DOHH2 (cell line): ENCODE data around the gene SLC22A16.

Experiments used
- H3F3A ChIP-seq: fragments of 200-600 bp; sonication (generic), shearing (Covaris generic); 2 replicates; pipeline ENCODE4 v1.6.0; 2016; ENCODE audit warnings: antibody characterized with exemption, mild to moderate bottlenecking; ENCODE audit not compliant: control insufficient read depth, insufficient read depth
- H3K27ac ChIP-seq: fragments of 200-600 bp; sonication (generic); 2 replicates; pipeline ENCODE4 v1.5.1; 2014; ENCODE audit warnings: low read depth, mild to moderate bottlenecking, low read length, moderate library complexity
- H3K27me3 ChIP-seq: fragments of 200-600 bp; sonication (generic); 2 replicates; pipeline ENCODE4 v1.6.1; 2014; ENCODE audit warnings: mild to moderate bottlenecking, low read length, mixed read lengths; ENCODE audit not compliant: control insufficient read depth
- H3K36me3 ChIP-seq: fragments of 200-600 bp; sonication (generic); 2 replicates; pipeline ENCODE4 v1.6.1; 2014; ENCODE audit warnings: mild to moderate bottlenecking, low read length, moderate library complexity, mixed read lengths; ENCODE audit not compliant: control insufficient read depth
- H3K4me1 ChIP-seq: fragments of 200-600 bp; sonication (generic); 2 replicates; pipeline ENCODE4 v1.6.1; 2014; ENCODE audit warnings: mild to moderate bottlenecking, low read length, mixed read lengths; ENCODE audit not compliant: control insufficient read depth
- H3K4me2 ChIP-seq: fragments of 200-600 bp; sonication (generic); 2 replicates; pipeline ENCODE4 v1.6.0; 2014; ENCODE audit warnings: mild to moderate bottlenecking, low read length, moderate library complexity
- H3K4me3 ChIP-seq: fragments of 200-600 bp; sonication (generic); 2 replicates; pipeline ENCODE4 v1.5.1; 2014; ENCODE audit warnings: mild to moderate bottlenecking, low read length, mixed read lengths
- H3K79me2 ChIP-seq: fragments of 200-600 bp; sonication (generic); 2 replicates; pipeline ENCODE4 v1.6.1; 2014; ENCODE audit warnings: mild to moderate bottlenecking, low read length, mixed read lengths; ENCODE audit not compliant: control insufficient read depth
- H3K9me2 ChIP-seq: fragments of 200-600 bp; sonication (generic); replicated peaks from 2 replicates; pipeline ENCODE4 v1.6.1; 2014; ENCODE audit warnings: mild to moderate bottlenecking, low read length, mixed read lengths; ENCODE audit not compliant: control insufficient read depth
- H3K9me3 ChIP-seq: fragments of 200-600 bp; sonication (generic); 2 replicates; pipeline ENCODE4 v1.6.1; 2014; ENCODE audit warnings: antibody characterized with exemption, low read length, mixed read lengths; ENCODE audit not compliant: control insufficient read depth, insufficient read depth
- H4K20me1 ChIP-seq: fragments of 200-600 bp; sonication (generic); 2 replicates; pipeline ENCODE4 v1.6.0; 2014; ENCODE audit warnings: low read depth, mild to moderate bottlenecking, antibody characterized with exemption, low read length, moderate library complexity; ENCODE audit not compliant: control insufficient read depth, insufficient read depth
- EZH2phosphoT487 ChIP-seq: fragments of 200-600 bp; sonication (generic); IDR thresholded peaks from 2 replicates; pipeline ENCODE4 v1.6.1; 2017; ENCODE audit warnings: borderline replicate concordance, mild to moderate bottlenecking, antibody characterized with exemption, low read length, moderate library complexity, mixed read lengths
- TF ChIP-seq, protein P1 (sequence below): fragments of 200-600 bp; sonication (generic); IDR thresholded peaks from one replicate; pipeline ENCODE4 v1.5.1; 2014; ENCODE audit warnings: antibody characterized with exemption, mild to moderate bottlenecking, low read depth, low read length; ENCODE audit not compliant: poor library complexity, severe bottlenecking

SLC22A16 gene

DNA sequence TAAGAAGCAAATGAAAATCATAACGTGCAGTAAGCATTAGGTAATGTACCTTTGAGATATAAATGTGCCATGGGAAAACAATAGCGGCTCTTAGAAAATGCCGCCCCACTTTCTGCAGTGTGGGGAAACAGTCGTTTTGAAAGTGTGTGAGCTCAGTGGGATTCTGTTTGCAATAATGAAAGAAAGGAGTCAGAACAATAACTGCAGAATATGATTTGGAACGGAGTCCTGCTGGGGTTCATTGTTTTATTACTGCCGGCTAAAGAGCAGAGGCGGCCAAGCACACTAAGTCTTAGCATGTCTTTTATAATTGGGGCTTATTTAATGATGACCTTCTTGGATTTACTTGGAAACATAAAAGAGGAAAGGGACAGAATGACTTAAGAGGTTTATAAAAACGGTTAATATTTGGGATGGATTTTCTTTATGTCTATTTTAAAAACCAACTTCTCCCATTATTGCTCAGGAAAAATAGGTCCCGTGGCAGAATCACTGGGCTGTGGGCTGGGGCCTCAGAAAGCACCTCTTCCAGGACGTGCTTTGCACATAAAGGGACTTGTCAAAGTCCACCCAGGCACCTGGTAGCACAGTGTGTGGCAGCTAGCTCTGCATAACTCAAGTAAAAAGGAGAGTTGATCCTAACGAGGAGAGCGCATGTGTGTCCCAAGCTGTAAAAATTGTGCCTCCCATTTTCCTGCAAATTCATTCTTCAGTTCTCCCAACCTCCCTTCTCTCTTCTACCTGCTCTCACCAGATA lies 44.0 kb upstream of the SLC22A16 start:
- Histone ChIP-seq H3K4me2 (no peak overlapping the region), H3F3A (no peaks in the 10 kb centered on the region), H3K27me3 (peaks cover 29% of the 10 kb centered on the region), H3K4me3 (no peak overlapping the region), H3K27ac (no peak overlapping the region), H4K20me1 (peaks cover 3% of the 10 kb centered on the region; the same call in 1 of the 2 replicates), H3K79me2 (no peaks in the 10 kb centered on the region), H3K4me1 (no peaks in the 10 kb centered on the region), H3K9me2 (no peaks in the 10 kb centered on the region), H3K9me3 (no peaks in the 10 kb centered on the region), H3K36me3 (no peaks in the 10 kb centered on the region)
- TF ChIP-seq, protein P1, sequence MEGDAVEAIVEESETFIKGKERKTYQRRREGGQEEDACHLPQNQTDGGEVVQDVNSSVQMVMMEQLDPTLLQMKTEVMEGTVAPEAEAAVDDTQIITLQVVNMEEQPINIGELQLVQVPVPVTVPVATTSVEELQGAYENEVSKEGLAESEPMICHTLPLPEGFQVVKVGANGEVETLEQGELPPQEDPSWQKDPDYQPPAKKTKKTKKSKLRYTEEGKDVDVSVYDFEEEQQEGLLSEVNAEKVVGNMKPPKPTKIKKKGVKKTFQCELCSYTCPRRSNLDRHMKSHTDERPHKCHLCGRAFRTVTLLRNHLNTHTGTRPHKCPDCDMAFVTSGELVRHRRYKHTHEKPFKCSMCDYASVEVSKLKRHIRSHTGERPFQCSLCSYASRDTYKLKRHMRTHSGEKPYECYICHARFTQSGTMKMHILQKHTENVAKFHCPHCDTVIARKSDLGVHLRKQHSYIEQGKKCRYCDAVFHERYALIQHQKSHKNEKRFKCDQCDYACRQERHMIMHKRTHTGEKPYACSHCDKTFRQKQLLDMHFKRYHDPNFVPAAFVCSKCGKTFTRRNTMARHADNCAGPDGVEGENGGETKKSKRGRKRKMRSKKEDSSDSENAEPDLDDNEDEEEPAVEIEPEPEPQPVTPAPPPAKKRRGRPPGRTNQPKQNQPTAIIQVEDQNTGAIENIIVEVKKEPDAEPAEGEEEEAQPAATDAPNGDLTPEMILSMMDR, result no peak
- TF ChIP-seq EZH2phosphoT487, result no peak

DNA sequence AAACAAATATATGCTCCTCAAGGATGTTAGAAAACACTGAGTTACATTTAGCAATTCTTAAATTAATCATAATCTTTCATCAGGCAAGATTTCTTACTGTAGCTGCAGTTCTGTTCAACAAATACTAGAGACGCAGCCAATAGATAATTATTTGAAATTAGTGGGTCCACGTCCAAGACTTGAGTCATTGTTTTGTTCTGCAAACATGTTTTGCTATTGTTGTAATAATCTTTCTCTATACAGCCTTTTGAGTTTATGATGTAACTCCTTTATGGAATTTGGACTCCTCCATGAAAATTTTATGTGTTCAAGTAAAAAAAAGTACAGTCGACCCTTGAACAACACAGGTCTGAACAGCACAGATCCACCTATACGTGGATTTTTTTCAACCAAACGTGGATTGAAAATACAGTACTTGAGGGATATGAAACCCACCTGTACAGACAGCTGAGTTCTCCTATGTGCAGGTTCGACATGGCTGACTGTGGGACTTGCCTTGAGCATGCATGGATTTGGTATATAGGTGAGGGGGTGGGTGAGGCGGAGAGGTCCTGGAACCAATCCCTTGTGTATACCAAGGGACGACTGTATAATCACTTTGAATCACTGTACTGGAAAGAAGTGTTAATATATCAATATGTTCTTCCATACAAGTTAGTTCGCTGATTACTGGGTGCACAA lies 41.3 kb upstream of the SLC22A16 start:
- Histone ChIP-seq H3F3A (no peaks in the 10 kb centered on the region), H3K27ac (no peak overlapping the region), H3K4me3 (no peak overlapping the region), H4K20me1 (peaks cover 3% of the 10 kb centered on the region; the same call in 1 of the 2 replicates), H3K36me3 (no peaks in the 10 kb centered on the region), H3K79me2 (no peaks in the 10 kb centered on the region), H3K9me3 (no peaks in the 10 kb centered on the region), H3K4me1 (no peaks in the 10 kb centered on the region), H3K27me3 (peaks cover 29% of the 10 kb centered on the region), H3K4me2 (no peak overlapping the region), H3K9me2 (no peaks in the 10 kb centered on the region)
- TF ChIP-seq, protein P1, result no peak
- TF ChIP-seq EZH2phosphoT487, result no peak

DNA sequence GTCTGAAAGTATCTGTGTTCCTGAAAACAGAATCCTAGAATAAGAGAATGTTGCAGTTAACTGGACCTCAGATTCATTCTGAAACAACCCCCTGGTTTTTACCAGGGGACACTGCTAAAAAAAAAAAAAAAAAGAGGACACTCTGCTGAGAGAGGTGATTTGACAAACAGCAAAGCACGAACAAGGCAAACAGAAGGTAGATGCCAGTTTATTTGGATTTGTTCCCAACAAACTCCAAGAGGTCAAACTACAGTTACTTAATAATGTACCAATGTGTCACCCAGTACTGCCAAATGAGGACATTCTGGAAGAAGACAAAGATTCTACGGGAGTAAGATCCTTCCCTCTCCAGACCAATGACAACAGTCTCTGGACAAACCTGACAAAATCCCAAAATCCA lies 40.6 kb upstream of the SLC22A16 start:
- Histone ChIP-seq H3K4me2 (no peak overlapping the region), H3K9me2 (no peaks in the 10 kb centered on the region), H3K36me3 (no peaks in the 10 kb centered on the region), H3K27me3 (peaks cover 29% of the 10 kb centered on the region), H3K27ac (no peak overlapping the region), H3K4me1 (no peaks in the 10 kb centered on the region), H3K9me3 (no peaks in the 10 kb centered on the region), H4K20me1 (no peaks in the 10 kb centered on the region), H3K79me2 (no peaks in the 10 kb centered on the region), H3K4me3 (no peak overlapping the region), H3F3A (no peaks in the 10 kb centered on the region)
- TF ChIP-seq, protein P1, result no peak
- no peak for TF ChIP-seq EZH2phosphoT487
